K562 treated with DMSO at 1 percent for 48 hours (cell line): ENCODE results near the gene PRPF40B. TPM values are rescaled to one million over a fixed set of nuclear protein-coding genes. Genes with fewer than 3 reads are reported as not detected.

Experiments
- total RNA-seq: library from RNA; unstranded; fragments of 300-600 nt; gene quantifications from 2 replicates; pipeline ENCODE4 v1.2.3, GENCODE V29; 2022; ENCODE audit warnings: low replicate concordance; ENCODE audit errors: extremely low read depth

The PRPF40B gene
- not detected in 2 replicates for total RNA-seq

DNA sequence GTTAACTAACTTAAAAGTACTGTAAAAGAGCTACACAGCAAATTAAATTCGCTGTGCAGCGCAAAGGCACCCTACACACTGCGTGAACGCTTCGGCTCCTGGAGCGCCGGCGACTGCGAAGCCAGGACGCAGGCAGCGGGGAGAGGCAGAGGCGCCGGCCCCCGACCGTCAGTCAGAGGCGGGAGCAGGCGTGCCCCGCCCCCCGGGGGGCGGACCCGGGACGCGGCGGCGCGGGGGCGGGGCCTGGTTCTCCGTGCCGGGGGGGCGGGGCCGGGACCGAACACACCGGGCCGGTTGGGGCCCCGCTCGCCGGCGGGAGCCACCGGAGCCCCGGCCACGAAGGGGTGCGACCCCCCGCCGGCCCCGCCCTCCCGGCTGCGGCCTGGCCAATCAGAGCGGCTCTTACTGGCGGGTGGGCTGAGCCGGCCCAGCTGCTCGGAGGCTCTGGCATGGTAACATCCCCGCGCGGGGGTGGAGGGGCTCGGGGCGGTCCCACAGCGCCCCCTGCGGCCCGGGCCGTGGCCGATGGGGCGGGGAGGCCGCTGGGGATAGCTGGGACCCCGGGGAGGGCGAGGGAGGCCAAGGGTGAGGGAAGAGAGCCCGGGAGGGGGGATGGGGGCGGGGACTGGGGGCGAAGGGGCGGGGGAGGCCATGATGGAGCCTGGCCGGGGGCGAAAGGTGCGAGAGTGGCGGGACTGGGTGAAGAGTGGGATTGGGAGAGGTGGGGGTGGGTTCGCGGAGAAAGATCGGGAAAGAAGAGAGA is at the start of gene PRPF40B:
Gene PRPF40B, plus strand, starts transcription at position 420 of the 763 bp plus-strand sequence. Its CDS starts 30 bp downstream, at position 450.

DNA sequence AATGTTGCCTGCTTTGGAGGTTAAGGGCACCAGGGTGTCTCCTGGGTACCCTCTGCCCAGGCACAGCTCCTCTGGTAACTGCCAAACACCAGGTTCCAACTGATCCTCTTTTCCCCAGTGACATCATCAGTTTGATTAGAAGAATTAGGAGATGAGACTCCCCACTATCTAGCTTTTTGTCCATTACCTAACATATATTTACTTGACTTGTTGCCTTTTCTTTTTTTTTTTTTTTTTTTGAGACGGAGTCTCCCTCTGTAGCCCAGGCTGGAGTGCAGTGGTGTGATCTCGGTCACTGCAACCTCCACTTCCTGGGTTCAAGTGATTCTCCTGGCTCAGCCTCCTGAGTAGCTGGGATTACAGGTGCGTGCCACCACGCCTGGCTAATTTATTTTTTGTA is 17.8 kb upstream of the PRPF40B start, which contains the start of gene FAM186B:
Gene FAM186B, minus strand, starts transcription at position 101 of the 400 bp plus-strand sequence. CDS start 162 bp downstream, outside the sequence.

Other genes with a start within 250 kb of the PRPF40B start
- gene KCNH3, start 84.5 kb upstream of the PRPF40B start, total RNA-seq: not detected in 2 replicates
- gene MCRS1, start 55.4 kb upstream of the PRPF40B start, total RNA-seq: not detected in 2 replicates
- not detected in 2 replicates for gene FAM186B, start 17.9 kb upstream of the PRPF40B start, total RNA-seq
- not detected in 2 replicates for gene FMNL3, start 83.8 kb downstream of the PRPF40B start, total RNA-seq
- 294 TPM in 1 of 2 replicates, not detected in the other for gene TMBIM6, start 118.0 kb downstream of the PRPF40B start, total RNA-seq
- not detected in 2 replicates for gene NCKAP5L, start 204.9 kb downstream of the PRPF40B start, total RNA-seq
- not detected in 2 replicates for gene BCDIN3D, start 219.5 kb downstream of the PRPF40B start, total RNA-seq